Body of pancreas (tissue), 4 donors: Measurements from ENCODE around the gene SEM1.

Experiments used
- CTCF ChIP-seq, 7 experiments: fragments of 450-650 bp in 4 of 7; fragments of 200-600 bp in 3 of 7; sonication (generic) in 3 of 7; IDR thresholded peaks; one replicate each; pipeline ENCODE4 v1.5.1; 2016 to 2019; ENCODE audit warnings: antibody characterized with exemption in 7 of 7
- POLR2A ChIP-seq, 3 donors: fragments of 450-650 bp; IDR thresholded peaks; one replicate each; pipeline ENCODE4 v1.6.1; 2016; ENCODE audit warnings: antibody characterized with exemption in 3 of 3, mild to moderate bottlenecking in 2 of 3

- TF ChIP-seq CTCF (IDR thresholded peaks at IDR 0.05) (no peak), POLR2A (IDR thresholded peaks at IDR 0.05) (no peak)
Observed at GRCh38 chr7:96649981-96650380, 59.7 kb downstream of the SEM1 start.
